ENCODE data around the gene FSTL1.
A peak's percentile ranks its signal among the peaks of the same experiment; 100 is the strongest.

The FSTL1 gene

DNA sequence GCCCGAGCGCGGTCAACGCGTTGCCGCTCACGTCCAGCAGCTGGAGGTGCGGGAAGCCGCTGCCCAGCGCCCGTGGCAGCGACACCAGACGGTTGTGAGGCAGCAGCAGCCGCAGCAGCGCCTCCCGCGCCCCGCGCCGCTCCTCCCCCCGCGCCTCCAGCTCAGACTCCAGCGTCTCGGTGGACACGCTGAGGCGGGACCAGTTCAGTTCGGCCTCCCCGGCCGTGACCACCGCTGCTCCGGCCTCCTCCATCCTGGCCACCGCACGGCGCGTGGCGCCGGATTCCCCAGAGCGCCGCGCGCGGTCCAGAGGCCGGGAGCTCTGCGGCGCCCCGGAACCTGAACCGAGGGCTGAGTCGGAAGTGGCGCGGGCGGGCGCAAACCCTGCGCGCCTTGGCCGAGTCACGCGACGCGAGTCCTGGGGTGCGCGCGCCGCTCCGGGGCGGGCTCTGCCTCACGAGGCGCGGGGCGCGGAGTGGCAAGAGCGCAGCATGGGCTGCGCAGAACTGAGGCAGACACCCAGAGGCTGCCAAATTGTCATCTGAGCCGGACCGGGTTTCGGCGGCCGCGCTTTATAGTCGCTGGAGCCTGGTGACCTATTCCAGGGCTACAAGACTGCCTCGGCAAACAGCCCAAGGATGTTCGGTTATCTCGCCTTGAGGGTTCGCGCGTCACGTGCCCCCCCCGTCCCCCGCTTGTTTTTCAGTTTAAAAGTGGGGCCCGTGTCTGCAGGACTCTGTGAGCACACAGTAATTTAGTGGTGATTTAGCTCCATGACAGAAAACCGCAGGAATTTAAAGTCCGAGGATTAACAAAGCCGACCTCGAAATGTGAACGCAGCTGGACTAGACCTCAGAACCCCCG is 101.6 kb downstream of the FSTL1 start, which contains the start of gene LRRC58:
Gene LRRC58, minus strand, starts transcription at position 364 of the 864 bp plus-strand sequence. Its CDS starts 111 bp downstream, at position 253.
- DNase-seq, result peak; percentile 82

GRCh38 chr3:120348065-120348990 is 102.5 kb downstream of the FSTL1 start:
- DNase-seq, result peak; percentile 70

DNA sequence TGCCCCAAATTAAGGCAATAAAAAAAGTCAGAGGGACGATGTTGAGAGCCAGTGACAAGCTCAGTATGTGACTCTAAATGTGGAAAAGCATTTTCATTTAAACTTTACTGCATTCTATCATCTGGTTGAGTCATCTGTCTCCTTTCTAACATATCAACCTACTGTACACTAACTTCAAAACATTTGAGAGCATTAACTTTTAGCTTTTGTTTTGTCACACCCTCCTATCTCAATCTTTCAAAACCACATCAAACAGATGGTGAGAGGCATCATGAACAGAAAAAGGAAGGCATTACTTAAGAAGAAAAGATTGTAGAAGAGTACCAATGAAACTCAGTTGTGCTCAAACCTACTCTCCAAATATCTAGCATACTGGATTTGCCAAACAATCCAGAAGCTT is 106.4 kb downstream of the FSTL1 start:
- no peak for DNase-seq
